HEK293T (cell line): ENCODE results near the gene GRID1.

Experiments used
- CTCF ChIA-PET: fragments of 350-600 bp; formaldehyde crosslinking; extraction: SDS; loops from one replicate; lab custom pipeline; 2021; ENCODE audit warnings: antibody characterized with exemption, inconsistent platforms; lab: Yijun Ruan, JAX
- POLR2A ChIA-PET: fragments of 350-600 bp; formaldehyde crosslinking; extraction: SDS; loops from one replicate; lab custom pipeline; 2020; ENCODE audit warnings: antibody characterized with exemption, inconsistent platforms; lab: Yijun Ruan, JAX
- DNase-seq: peaks from one replicate; pipeline ENCODE4 v3.0.0; 2012; ENCODE audit warnings: mixed read lengths; ENCODE audit errors: extremely low spot score
- ARNT ChIP-seq: fragments of 450-650 bp; IDR thresholded peaks from 2 replicates; pipeline ENCODE4 v1.6.1; 2017; ENCODE audit warnings: mild to moderate bottlenecking
- BHLHE40 ChIP-seq: fragments of 450-650 bp; IDR thresholded peaks from 2 replicates; pipeline ENCODE4 v1.6.1; 2016; ENCODE audit warnings: mild to moderate bottlenecking, moderate library complexity, borderline replicate concordance
- CTBP1 ChIP-seq: fragments of 450-650 bp; IDR thresholded peaks from 2 replicates; pipeline ENCODE4 v1.6.1; 2016; ENCODE audit warnings: borderline replicate concordance
- ELF4 ChIP-seq: fragments of 450-650 bp; IDR thresholded peaks from 2 replicates; pipeline ENCODE4 v1.6.1; 2017; ENCODE audit warnings: antibody characterized with exemption
- FOXA1 ChIP-seq: fragments of 450-650 bp; IDR thresholded peaks from 2 replicates; pipeline ENCODE4 v1.6.1; 2016; ENCODE audit warnings: mild to moderate bottlenecking
- FOXK2 ChIP-seq: fragments of 450-650 bp; IDR thresholded peaks from 2 replicates; pipeline ENCODE4 v1.6.1; 2016; ENCODE audit warnings: mild to moderate bottlenecking
- FOXM1 ChIP-seq: fragments of 450-650 bp; IDR thresholded peaks from 2 replicates; pipeline ENCODE4 v1.6.1; 2017; ENCODE audit warnings: mild to moderate bottlenecking, borderline replicate concordance
- HDGF ChIP-seq: fragments of 450-650 bp; IDR thresholded peaks from 2 replicates; pipeline ENCODE4 v1.6.1; 2017; ENCODE audit warnings: antibody characterized with exemption, borderline replicate concordance
- L3MBTL2 ChIP-seq: fragments of 450-650 bp; conservative IDR thresholded peaks from 2 replicates; pipeline ENCODE4 v1.6.1; 2016; ENCODE audit warnings: mild to moderate bottlenecking
- LEF1 ChIP-seq: fragments of 450-650 bp; IDR thresholded peaks from 2 replicates; pipeline ENCODE4 v1.6.1; 2017; ENCODE audit warnings: mild to moderate bottlenecking, borderline replicate concordance
- NFRKB ChIP-seq: fragments of 450-650 bp; IDR thresholded peaks from 2 replicates; pipeline ENCODE4 v1.6.1; 2016; ENCODE audit warnings: mild to moderate bottlenecking, moderate library complexity
- PKNOX1 ChIP-seq: fragments of 450-650 bp; IDR thresholded peaks from 2 replicates; pipeline ENCODE4 v1.6.1; 2016
- SP1 ChIP-seq: fragments of 450-650 bp; IDR thresholded peaks from 2 replicates; pipeline ENCODE4 v1.6.1; 2017
- SUZ12 ChIP-seq: fragments of 450-650 bp; IDR thresholded peaks from 2 replicates; pipeline ENCODE4 v1.6.1; 2016; ENCODE audit warnings: mild to moderate bottlenecking
- TARDBP ChIP-seq: fragments of 450-650 bp; IDR thresholded peaks from 2 replicates; pipeline ENCODE4 v1.6.1; 2016
- ZNF384 ChIP-seq: fragments of 450-650 bp; IDR thresholded peaks from 2 replicates; pipeline ENCODE4 v1.6.1; 2016

GRID1 gene

GRCh38 chr10:86335257-86335656 is 31.3 kb downstream of the GRID1 start:
- ChIA-PET CTCF (no interaction called here), POLR2A (no interaction called here)
- TF ChIP-seq LEF1 (no peak), ZNF384 (no peak), ELF4 (no peak), SP1 (no peak), ARNT (no peak), FOXM1 (no peak), TARDBP (no peak), CTBP1 (no peak), BHLHE40 (no peak), HDGF (no peak), PKNOX1 (no peak)
- DNase-seq = no peak

- DNase-seq = no peak
- TF ChIP-seq HDGF (no peak), SUZ12 (no peak), PKNOX1 (no peak), ZNF384 (no peak), CTBP1 (no peak), L3MBTL2 (no peak), ELF4 (no peak), ARNT (no peak), NFRKB (no peak), TARDBP (no peak), BHLHE40 (no peak), LEF1 (no peak), FOXA1 (no peak), FOXK2 (no peak), FOXM1 (no peak), SP1 (no peak)
- POLR2A ChIA-PET = no interaction called here
- CTCF ChIA-PET = no interaction called here
Observed at GRCh38 chr10:86334488-86335085, 32.0 kb downstream of the GRID1 start.

- TF ChIP-seq SUZ12 (no peak), FOXK2 (no peak), NFRKB (no peak), CTBP1 (no peak), SP1 (no peak), TARDBP (no peak), ZNF384 (no peak), ARNT (no peak), FOXM1 (no peak), L3MBTL2 (no peak)
- ChIA-PET POLR2A (no interaction called here), CTCF (no interaction called here)
- no peak for DNase-seq
Observed at GRCh38 chr10:86333826-86334487, 32.6 kb downstream of the GRID1 start.

- TF ChIP-seq HDGF (no peak), CTBP1 (no peak), ZNF384 (no peak), FOXM1 (no peak), BHLHE40 (no peak), SP1 (no peak), LEF1 (no peak), PKNOX1 (no peak), NFRKB (no peak), L3MBTL2 (no peak)
- CTCF ChIA-PET = no interaction called here
- DNase-seq = no peak
- POLR2A ChIA-PET = no interaction called here
Observed at GRCh38 chr10:86331861-86332260, 34.7 kb downstream of the GRID1 start.

GRCh38 chr10:86330778-86331763 is 35.5 kb downstream of the GRID1 start:
- no peak for TF ChIP-seq SUZ12
- no peak for TF ChIP-seq ELF4
- TF ChIP-seq BHLHE40 = no peak
- no peak for TF ChIP-seq FOXK2
- no peak for TF ChIP-seq FOXM1
- no peak for TF ChIP-seq ARNT
- no peak for TF ChIP-seq ZNF384
- no peak for TF ChIP-seq LEF1
- TF ChIP-seq SP1 = no peak
- no peak for TF ChIP-seq FOXA1
- no peak for TF ChIP-seq NFRKB
- TF ChIP-seq HDGF = no peak
- TF ChIP-seq PKNOX1 = no peak
- TF ChIP-seq L3MBTL2 = no peak
- TF ChIP-seq CTBP1 = no peak
- POLR2A ChIA-PET = no interaction called here
- CTCF ChIA-PET = no interaction called here
- no peak for DNase-seq
